ENCODE measurements around the gene SNORC.

DNA sequence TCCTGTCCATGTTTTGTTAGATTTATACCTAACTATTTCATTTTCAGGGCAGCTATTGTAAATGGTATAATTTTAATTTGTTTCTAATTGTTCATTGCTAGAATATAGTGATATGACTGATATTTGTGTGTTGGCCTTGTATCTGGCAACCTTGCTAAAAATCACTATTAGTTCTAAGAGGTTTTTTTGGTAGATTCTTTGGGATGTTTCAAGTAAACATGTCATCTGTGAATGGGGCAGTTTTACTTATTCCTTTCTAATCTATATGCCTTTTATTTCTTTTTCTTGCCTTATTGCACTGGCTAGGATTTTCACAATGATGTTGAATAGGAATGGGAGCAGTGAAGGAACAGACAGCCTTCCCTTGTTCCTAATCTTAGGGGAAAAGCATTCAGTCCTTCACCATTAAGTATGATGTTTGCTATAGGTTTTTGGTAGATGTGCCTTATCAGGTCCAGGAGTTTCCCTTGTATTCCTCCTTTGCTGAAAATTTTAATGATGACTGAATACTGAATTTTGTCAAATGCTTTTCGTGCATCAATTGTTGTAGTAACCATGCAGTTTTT, 41.7 kb downstream of the SNORC start:
- TF ChIP-seq CTCF (IDR thresholded peaks at IDR 0.05) (no peak), EP300 (IDR thresholded peaks at IDR 0.05) (no peak), POLR2A (IDR thresholded peaks at IDR 0.05) (no peak)
